ENCODE results near the gene PTMS.
"Not testable (repeated sequence)": the region's sequence is repeated elsewhere in the genome, so short reads cannot be mapped to it uniquely, and the experiment has no call there.

Gene PTMS

GRCh38 chr12:6765634-6766581, at the start of gene PTMS:
Gene PTMS (plus strand): TSS chr12:6766363. CDS start chr12:6766706, 343 bp downstream.
- peak; percentile 63 to 93 for DNase-seq

GRCh38 chr12:6716874-6717437, 49.2 kb upstream of the PTMS start:
- no peak for DNase-seq

- DNase-seq = no peak
Observed at GRCh38 chr12:6722863-6723262, 43.3 kb upstream of the PTMS start.

- peak; percentile 98 to 99 for DNase-seq
Observed at GRCh38 chr12:6723607-6724408, 42.4 kb upstream of the PTMS start, which contains the start of gene COPS7A. Gene COPS7A (plus strand): TSS chr12:6724046. CDS start chr12:6724657, 611 bp downstream.

GRCh38 chr12:6724409-6724797, 41.8 kb upstream of the PTMS start:
- peak in 1 of 2 experiments; percentile 59 for DNase-seq

GRCh38 chr12:6725350-6725749, 40.8 kb upstream of the PTMS start:
- no peak for DNase-seq

GRCh38 chr12:6729186-6729585, 37.0 kb upstream of the PTMS start:
- no peak for DNase-seq

GRCh38 chr12:6730169-6730568, 36.0 kb upstream of the PTMS start:
- DNase-seq = no peak

GRCh38 chr12:6734506-6735387, 31.4 kb upstream of the PTMS start:
- no peak for DNase-seq

- DNase-seq = peak in 1 of 2 experiments; percentile 57
Observed at GRCh38 chr12:6735448-6736191, 30.5 kb upstream of the PTMS start.

- DNase-seq = no peak
Observed at GRCh38 chr12:6736754-6737153, 29.4 kb upstream of the PTMS start.

- not testable (repeated sequence) for DNase-seq
Observed at GRCh38 chr12:6742080-6742479, 24.1 kb upstream of the PTMS start.

- no peak for DNase-seq
Observed at GRCh38 chr12:6742834-6743233, 23.3 kb upstream of the PTMS start.

GRCh38 chr12:6743300-6743699, 22.9 kb upstream of the PTMS start:
- not testable (repeated sequence) for DNase-seq

GRCh38 chr12:6745741-6746525, 20.2 kb upstream of the PTMS start:
- DNase-seq = no peak

- no peak for DNase-seq
Observed at GRCh38 chr12:6747216-6747615, 18.9 kb upstream of the PTMS start.

- DNase-seq = no peak
Observed at GRCh38 chr12:6748761-6749160, 17.4 kb upstream of the PTMS start.

GRCh38 chr12:6750506-6750905, 15.7 kb upstream of the PTMS start:
- DNase-seq = no peak

GRCh38 chr12:6751767-6752166, 14.4 kb upstream of the PTMS start:
- DNase-seq = no peak

GRCh38 chr12:6752167-6752920, 13.8 kb upstream of the PTMS start:
- DNase-seq = peak; percentile 38 to 71

Measured in SW 1271 (cell line).